IMR-90 (cell line): ENCODE data around the gene PFKP. TPM values are rescaled to one million over a fixed set of nuclear protein-coding genes. Genes with fewer than 3 reads are reported as not detected.

Source experiments
- ATAC-seq: fragments of 200-7000 bp; cut with Tn5 transposase; 2 replicates; pipeline ENCODE4 v1.9.1; 2020; ENCODE audit warnings: low read depth, mild to moderate bottlenecking, moderate library complexity
- BruUV-seq: library from RNA; stranded (reverse); fragments of 400-500 nt; replicated peaks from 2 replicates; lab custom pipeline; 2021; lab: Mats Ljungman, UMichigan
- CTCF ChIA-PET: fragments of 300-600 bp; formaldehyde crosslinking; extraction: SDS; loops from one replicate; lab custom pipeline; 2021; ENCODE audit warnings: antibody characterized with exemption; lab: Yijun Ruan, JAX
- POLR2A ChIA-PET: fragments of 300-600 bp; sonication (Branson Sonifier 250); formaldehyde crosslinking; loops from one replicate; lab custom pipeline; 2022; ENCODE audit warnings: antibody characterized with exemption; ENCODE audit not compliant: unreplicated experiment; lab: Charles Lee
- DNase-seq: peaks from one replicate; pipeline ENCODE4 v3.0.0; 2013
- H2AFZ ChIP-seq: replicated peaks from 2 replicates; pipeline ENCODE3; 2013; ENCODE audit warnings: low read length, mild to moderate bottlenecking; ENCODE audit not compliant: poor library complexity
- H2AK5ac ChIP-seq: 2 replicates; pipeline ENCODE4 v1.6.1; 2013; ENCODE audit warnings: low read depth, low read length, inconsistent platforms
- H2AK9ac ChIP-seq: replicated peaks from 2 replicates; pipeline ENCODE3; 2013; ENCODE audit warnings: mild to moderate bottlenecking, low read depth, low read length, moderate library complexity; ENCODE audit not compliant: poor library complexity
- H2BK120ac ChIP-seq: 2 replicates; pipeline ENCODE4 v1.6.1; 2013; ENCODE audit warnings: low read depth, low read length, inconsistent platforms
- H2BK15ac ChIP-seq: 3 replicates; pipeline ENCODE4 v1.6.1; 2013; ENCODE audit warnings: low read depth, low read length, inconsistent platforms
- H2BK20ac ChIP-seq: 2 replicates; pipeline ENCODE4 v1.6.1; 2013; ENCODE audit warnings: low read depth, mild to moderate bottlenecking, inconsistent platforms, low read length, moderate library complexity
- H2BK5ac ChIP-seq: 2 replicates; pipeline ENCODE4 v1.6.1; 2013; ENCODE audit warnings: mild to moderate bottlenecking, low read depth, low read length, inconsistent platforms; ENCODE audit not compliant: poor library complexity, severe bottlenecking
- H3K14ac ChIP-seq: replicated peaks from 2 replicates; pipeline ENCODE4 v1.6.1; 2013; ENCODE audit warnings: low read depth, low read length, inconsistent platforms
- H3K18ac ChIP-seq: 2 replicates; pipeline ENCODE4 v1.6.1; 2013; ENCODE audit warnings: low read depth, low read length, control low read depth
- H3K23ac ChIP-seq: 2 replicates; pipeline ENCODE4 v1.6.1; 2013; ENCODE audit warnings: low read depth, low read length, inconsistent platforms
- H3K27ac ChIP-seq: 2 replicates; pipeline ENCODE4 v1.5.1; 2013; ENCODE audit warnings: mild to moderate bottlenecking, control low read depth, low read length; ENCODE audit not compliant: insufficient read depth
- H3K27me3 ChIP-seq: 2 replicates; pipeline ENCODE4 v1.6.1; 2013; ENCODE audit warnings: low read length; ENCODE audit not compliant: control insufficient read depth, insufficient read depth
- H3K36me3 ChIP-seq: 2 replicates; pipeline ENCODE4 v1.6.1; 2013; ENCODE audit warnings: low read length, mixed read lengths; ENCODE audit not compliant: control insufficient read depth, insufficient read depth
- H3K4ac ChIP-seq: 2 replicates; pipeline ENCODE4 v1.6.1; 2013; ENCODE audit warnings: low read depth, low read length, inconsistent platforms
- H3K4me1 ChIP-seq: 2 replicates; pipeline ENCODE4 v1.6.1; 2013; ENCODE audit warnings: low read length, mixed read lengths; ENCODE audit not compliant: control insufficient read depth, insufficient read depth
- H3K4me2 ChIP-seq: 2 replicates; pipeline ENCODE4 v1.6.1; 2013; ENCODE audit warnings: low read depth, mild to moderate bottlenecking, control low read depth, low read length, moderate library complexity
- H3K4me3 ChIP-seq: 2 replicates; pipeline ENCODE4 v1.5.1; 2013; ENCODE audit warnings: low read depth, mild to moderate bottlenecking, control low read depth, low read length, moderate library complexity; ENCODE audit not compliant: insufficient read depth
- H3K56ac ChIP-seq: 2 replicates; pipeline ENCODE4 v1.6.1; 2013; ENCODE audit warnings: low read length, inconsistent platforms; ENCODE audit not compliant: insufficient read depth; ENCODE audit errors: extremely low read depth
- H3K79me1 ChIP-seq, 2 experiments: 2 replicates each; pipeline ENCODE4 v1.6.1; 2013; ENCODE audit warnings: low read length in 2 of 2, inconsistent platforms in 1 of 2, low read depth in 1 of 2
- H3K9ac ChIP-seq: 2 replicates; pipeline ENCODE4 v1.6.1; 2013; ENCODE audit warnings: low read depth, low read length, control low read depth
- H3K9me1 ChIP-seq: 2 replicates; pipeline ENCODE4 v1.6.1; 2013; ENCODE audit warnings: low read length, inconsistent platforms; ENCODE audit not compliant: insufficient read depth
- H3K9me3 ChIP-seq: 2 replicates; pipeline ENCODE4 v1.6.1; 2013; ENCODE audit warnings: low read length; ENCODE audit not compliant: control insufficient read depth, insufficient read depth
- H4K20me1 ChIP-seq: 2 replicates; pipeline ENCODE4 v1.6.1; 2013; ENCODE audit warnings: low read length, inconsistent platforms; ENCODE audit not compliant: insufficient read depth
- H4K5ac ChIP-seq: 2 replicates; pipeline ENCODE4 v1.6.1; 2013; ENCODE audit warnings: mild to moderate bottlenecking, low read depth, low read length, control low read depth
- H4K8ac ChIP-seq, 2 experiments: 2 replicates each; pipeline ENCODE4 v1.6.1; 2013; ENCODE audit warnings: low read depth in 2 of 2, low read length in 2 of 2, control low read depth in 1 of 2, inconsistent platforms in 1 of 2
- H4K91ac ChIP-seq: 2 replicates; pipeline ENCODE4 v1.6.1; 2013; ENCODE audit warnings: low read depth, low read length, inconsistent platforms; ENCODE audit not compliant: insufficient read depth
- BHLHE40 ChIP-seq: fragments of 150-350 bp; IDR thresholded peaks from 2 replicates; pipeline ENCODE4 v1.6.1; 2016; ENCODE audit warnings: mild to moderate bottlenecking, low read depth, low read length
- CEBPB ChIP-seq: IDR thresholded peaks from 2 replicates; pipeline ENCODE4 v1.6.1; 2012; ENCODE audit warnings: low read depth, low read length, improper control_type of control experiment
- CHD1 ChIP-seq: IDR thresholded peaks from 2 replicates; pipeline ENCODE4 v1.6.1; 2012; ENCODE audit warnings: low read depth, low read length, improper control_type of control experiment
- ELK1 ChIP-seq: fragments of 150-350 bp; IDR thresholded peaks from 2 replicates; pipeline ENCODE4 v1.6.1; 2016; ENCODE audit warnings: low read depth, mild to moderate bottlenecking, low read length, moderate library complexity, borderline replicate concordance
- FOS ChIP-seq: fragments of 150-350 bp; IDR thresholded peaks from 2 replicates; pipeline ENCODE4 v1.6.1; 2016; ENCODE audit warnings: low read depth, low read length
- MAFK ChIP-seq: IDR thresholded peaks from 2 replicates; pipeline ENCODE4 v1.6.1; 2012; ENCODE audit warnings: low read depth, low read length, improper control_type of control experiment
- MAZ ChIP-seq: IDR thresholded peaks from 2 replicates; pipeline ENCODE4 v1.6.1; 2012; ENCODE audit warnings: low read depth, mild to moderate bottlenecking, low read length, improper control_type of control experiment, moderate library complexity, borderline replicate concordance
- MXI1 ChIP-seq: IDR thresholded peaks from 2 replicates; pipeline ENCODE4 v1.6.1; 2012; ENCODE audit warnings: low read depth, mild to moderate bottlenecking, low read length, moderate library complexity, borderline replicate concordance
- POLR2A ChIP-seq: IDR thresholded peaks from 2 replicates; pipeline ENCODE4 v1.6.1; 2012; ENCODE audit warnings: mild to moderate bottlenecking, low read depth, low read length
- RAD21 ChIP-seq: IDR thresholded peaks from 2 replicates; pipeline ENCODE4 v1.6.1; 2012; ENCODE audit warnings: low read length, improper control_type of control experiment
- RFX5 ChIP-seq: IDR thresholded peaks from 2 replicates; pipeline ENCODE4 v1.8.0; 2012; ENCODE audit warnings: low read depth, mild to moderate bottlenecking, low read length, moderate library complexity
- SMC3 ChIP-seq: fragments of 150-350 bp; IDR thresholded peaks from 2 replicates; pipeline ENCODE4 v1.6.1; 2016; ENCODE audit warnings: low read depth, mild to moderate bottlenecking, antibody characterized with exemption, low read length, moderate library complexity
- USF2 ChIP-seq: fragments of 150-350 bp; IDR thresholded peaks from 2 replicates; pipeline ENCODE4 v1.6.1; 2017; ENCODE audit warnings: mild to moderate bottlenecking, antibody characterized with exemption, low read length, low read depth
- WGBS, 2 experiments: methylation state at CpG; one replicate each; pipeline versions ENCODE4 v1.1.5 to v1.1.7; 2013; ENCODE audit warnings: missing lambda C conversion rate in 2 of 2; ENCODE audit not compliant: insufficient read length in 1 of 2; ENCODE audit errors: extremely low coverage in 2 of 2; 5-methylcytosine and 5-hydroxymethylcytosine counted together
- dilution Hi-C: fragments of 300-500 bp; cut with HindIII; formaldehyde crosslinking; loops from one replicate; pipeline ENCODE4 v1.14.3; 2018; ENCODE audit warnings: low sequenced_read_pairs; ENCODE audit not compliant: unreplicated experiment
- in situ Hi-C: fragments of 300-500 bp; cut with MboI; formaldehyde crosslinking; loops from 3 replicates; pipeline ENCODE4 v1.14.3; 2019; ENCODE audit warnings: low sequenced_read_pairs, inconsistent platforms, mixed read lengths
- intact Hi-C: fragments of 100-400 bp; cut with micrococcal nuclease; formaldehyde crosslinking; loops from 2 replicates; pipeline ENCODE4 v1.10.0; 2022
- polyA plus RNA-seq, 3 experiments: library from polyadenylated mRNA; depleted of rRNA; stranded (reverse); fragments of >200 nt; gene quantifications; 2 replicates each; pipeline ENCODE4 v1.2.3, GENCODE V29; 2012; ENCODE audit warnings: low replicate concordance in 1 of 3
- total RNA-seq: library from RNA; depleted of rRNA; stranded (reverse); fragments of >200 nt; gene quantifications from 2 replicates; pipeline ENCODE4 v1.2.3, GENCODE V29; 2012

The PFKP gene
- total and polyA plus RNA-seq, 2 of the 4 experiments (the other 2 are of a cell fraction) = 223 to 294 TPM

- peaks cover 39 to 74% of the 10 kb centered on the region in 2 experiments for H3K79me1 ChIP-seq
- peaks cover 32% of the 10 kb centered on the region for H4K20me1 ChIP-seq
- peaks cover 70% of the 10 kb centered on the region for H3K36me3 ChIP-seq
- peak overlapping the region; percentile 54; the same call in 1 of the 2 replicates for H3K4ac ChIP-seq
- no peak for TF ChIP-seq CEBPB
- TF ChIP-seq MXI1 = no peak
- TF ChIP-seq RFX5 = no peak
- TF ChIP-seq RAD21 = no peak
- no peak for TF ChIP-seq MAFK
- TF ChIP-seq POLR2A = no peak
- no peak for TF ChIP-seq MAZ
- no peak for TF ChIP-seq ELK1
- TF ChIP-seq CHD1 = no peak
- TF ChIP-seq SMC3 = no peak
- no peak for TF ChIP-seq USF2
- no peak for TF ChIP-seq FOS
- TF ChIP-seq BHLHE40 = no peak
- no peak for DNase-seq
- no peak overlapping the region for H4K91ac ChIP-seq
- H4K5ac ChIP-seq = no peak overlapping the region
- H3K18ac ChIP-seq = no peak overlapping the region
- no peak overlapping the region for H3K27ac ChIP-seq
- ChIA-PET CTCF (no interaction called here), POLR2A (no interaction called here)
- H2BK20ac ChIP-seq = no peak overlapping the region
- H3K9ac ChIP-seq = no peak overlapping the region
- H3K27me3 ChIP-seq = no peaks in the 10 kb centered on the region
- 92% methylated on average over 6 of the region's 21 CpGs; no CpG with 5 or more reads in 1 of the 2 experiments for WGBS, 2 experiments
- no peak overlapping the region for H3K4me3 ChIP-seq
- H2BK120ac ChIP-seq = no peak overlapping the region
- H2AK9ac ChIP-seq = peak overlapping the region; percentile 85
- no TSS peak for BruUV-seq
- no peak overlapping the region for H3K56ac ChIP-seq
- no peak for ATAC-seq
- intact Hi-C loops (loop anchor here (5.0 kb wide), 1 partner anchor 182 kb away; no protein-coding TSS in a partner anchor), dilution Hi-C loops (no loop called here), in situ Hi-C loops (no loop called here)
- H3K23ac ChIP-seq = no peak overlapping the region
- no peak overlapping the region for H3K14ac ChIP-seq
- H3K9me1 ChIP-seq = peaks cover 22% of the 10 kb centered on the region
- peak overlapping the region; percentile 26 for H2BK5ac ChIP-seq
- H2AK5ac ChIP-seq = peak overlapping the region; percentile 28; the same call in 1 of the 2 replicates
- no peak overlapping the region for H2BK15ac ChIP-seq
- H3K9me3 ChIP-seq = no peaks in the 10 kb centered on the region
- H2AFZ ChIP-seq = peak overlapping the region; percentile 13
- 0 out of 4 replicates have a peak overlapping the region, but pooled peaks of 1 of the 2 experiments have one; percentile 29 for H4K8ac ChIP-seq
- peaks cover 8% of the 10 kb centered on the region for H3K4me1 ChIP-seq
- H3K4me2 ChIP-seq = no peak overlapping the region
Observed at GRCh38 chr10:3109196-3109595, 41.8 kb downstream of the PFKP start.
